ENCODE data around the gene ZBTB25. TPM values are rescaled to one million over a fixed set of nuclear protein-coding genes. Genes with fewer than 3 reads are reported as not detected.
A peak's percentile ranks its signal among the peaks of the same experiment; 100 is the strongest.

ZBTB25 gene
- total and polyA plus RNA-seq, 7 donors, result 2.7 to 12.7 (median 10.8) TPM

- intact Hi-C loops (cut with DNase I), result loop anchor here (2.0 to 5.0 kb wide), 3 partner anchors 34 to 97 kb away; no protein-coding TSS in a partner anchor
- TF ChIP-seq CTCF (IDR thresholded peaks at IDR 0.05), result peak; percentile 75
- no peaks in the 10 kb centered on the region for H3K9me3 ChIP-seq
- H3K36me3 ChIP-seq (ENCODE audit: insufficient read depth in 1 of 2, low read depth in 1 of 2), result no peaks in the 10 kb centered on the region
- H3K27me3 ChIP-seq (ENCODE audit: insufficient read depth in 3 of 3, low read length in 2 of 3), result no peaks in the 10 kb centered on the region
- peak; percentile 93 to 97 (median 95) for ATAC-seq
- H3K27ac ChIP-seq, result peak within 1 kb of the TSS; percentile 87
- H3K4me3 ChIP-seq, result peak within 1 kb of the TSS; percentile 81
- WGBS, 3 donors, result 4% methylated on average over 78 to 79 of the region's 79 CpGs
- peak; percentile 99 for DNase-seq
- peaks cover 14% of the 10 kb centered on the region for H3K4me1 ChIP-seq
Observed at GRCh38 chr14:64540208-64541202, 36.9 kb upstream of the ZBTB25 start, which contains the start of gene HSPA2. TSS of gene HSPA2 (plus strand) at chr14:64540741. CDS start at chr14:64540850, 109 bp downstream.

GRCh38 chr14:64536488-64537245, 33.0 kb upstream of the ZBTB25 start:
- 85 to 91% (median 87%) methylated on average over 4 of the region's 4 CpGs for WGBS, 3 donors
- peaks cover 4% of the 10 kb centered on the region for H3K4me1 ChIP-seq
- H3K9me3 ChIP-seq, result no peaks in the 10 kb centered on the region
- H3K27ac ChIP-seq, result no peak overlapping the region
- no peak overlapping the region for H3K4me3 ChIP-seq
- intact Hi-C loops (cut with DNase I), result no loop called here
- no peaks in the 10 kb centered on the region for H3K36me3 ChIP-seq (ENCODE audit: insufficient read depth in 1 of 2, low read depth in 1 of 2)
- no peak for TF ChIP-seq CTCF (IDR thresholded peaks at IDR 0.05)
- ATAC-seq (no peak), DNase-seq (no peak)
- no peaks in the 10 kb centered on the region for H3K27me3 ChIP-seq (ENCODE audit: insufficient read depth in 3 of 3, low read length in 2 of 3)

- intact Hi-C loops (cut with DNase I), result no loop called here
- Histone ChIP-seq H3K9me3 (no peaks in the 10 kb centered on the region), H3K36me3 (ENCODE audit: insufficient read depth in 1 of 2, low read depth in 1 of 2) (no peaks in the 10 kb centered on the region), H3K4me1 (no peaks in the 10 kb centered on the region), H3K4me3 (no peak overlapping the region), H3K27ac (no peak overlapping the region), H3K27me3 (ENCODE audit: insufficient read depth in 3 of 3, low read length in 2 of 3) (no peaks in the 10 kb centered on the region)
- DNase-seq, result no peak
- no peak for ATAC-seq
- TF ChIP-seq CTCF (IDR thresholded peaks at IDR 0.05), result no peak
- WGBS, 3 donors, result 77 to 83% (median 82%) methylated on average over 2 of the region's 2 CpGs
Observed at GRCh38 chr14:64531567-64531966, 27.9 kb upstream of the ZBTB25 start.

- DNase-seq, result no peak
- Histone ChIP-seq H3K36me3 (ENCODE audit: insufficient read depth in 1 of 2, low read depth in 1 of 2) (peaks cover 4 to 24% of the 10 kb centered on the region in 2 donors), H3K4me3 (no peak overlapping the region), H3K9me3 (no peaks in the 10 kb centered on the region), H3K27me3 (ENCODE audit: insufficient read depth in 3 of 3, low read length in 2 of 3) (no peaks in the 10 kb centered on the region), H3K4me1 (peaks cover 4% of the 10 kb centered on the region), H3K27ac (no peak overlapping the region)
- TF ChIP-seq CTCF (IDR thresholded peaks at IDR 0.05), result no peak
- intact Hi-C loops (cut with DNase I), result no loop called here
- 93 to 95% (median 94%) methylated on average over 2 of the region's 2 CpGs for WGBS, 3 donors
- no peak for ATAC-seq
Observed at GRCh38 chr14:64525354-64525753, 21.7 kb upstream of the ZBTB25 start.

Measured in psoas muscle (tissue), 8 donors.